Fibroblast of villous mesenchyme (primary cell): Measurements from ENCODE around the gene ATXN7L3B. TPM values are rescaled to one million over a fixed set of nuclear protein-coding genes. Genes with fewer than 3 reads are reported as not detected.

Source experiments
- DNase-seq: peaks from one replicate; pipeline ENCODE4 v3.0.0-alpha.2; 2010; ENCODE audit warnings: low read depth
- H3K4me3 ChIP-seq: 2 replicates; pipeline ENCODE4 v1.5.1; 2011; ENCODE audit warnings: low read depth, mild to moderate bottlenecking, low read length
- total RNA-seq: library from RNA; depleted of rRNA; stranded (reverse); fragments of >200 nt; gene quantifications from 2 replicates; pipeline ENCODE4 v1.2.3, GENCODE V29; 2012
- TF ChIP-seq, protein P1 (sequence below): IDR thresholded peaks from 2 replicates; pipeline ENCODE4 v1.5.1; 2012; ENCODE audit warnings: low read depth, mild to moderate bottlenecking, low read length; ENCODE audit not compliant: insufficient read depth

ATXN7L3B gene, protein sequence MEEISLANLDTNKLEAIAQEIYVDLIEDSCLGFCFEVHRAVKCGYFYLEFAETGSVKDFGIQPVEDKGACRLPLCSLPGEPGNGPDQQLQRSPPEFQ
- total RNA-seq, result 17.7 and 23.7 TPM in 2 replicates

DNA sequence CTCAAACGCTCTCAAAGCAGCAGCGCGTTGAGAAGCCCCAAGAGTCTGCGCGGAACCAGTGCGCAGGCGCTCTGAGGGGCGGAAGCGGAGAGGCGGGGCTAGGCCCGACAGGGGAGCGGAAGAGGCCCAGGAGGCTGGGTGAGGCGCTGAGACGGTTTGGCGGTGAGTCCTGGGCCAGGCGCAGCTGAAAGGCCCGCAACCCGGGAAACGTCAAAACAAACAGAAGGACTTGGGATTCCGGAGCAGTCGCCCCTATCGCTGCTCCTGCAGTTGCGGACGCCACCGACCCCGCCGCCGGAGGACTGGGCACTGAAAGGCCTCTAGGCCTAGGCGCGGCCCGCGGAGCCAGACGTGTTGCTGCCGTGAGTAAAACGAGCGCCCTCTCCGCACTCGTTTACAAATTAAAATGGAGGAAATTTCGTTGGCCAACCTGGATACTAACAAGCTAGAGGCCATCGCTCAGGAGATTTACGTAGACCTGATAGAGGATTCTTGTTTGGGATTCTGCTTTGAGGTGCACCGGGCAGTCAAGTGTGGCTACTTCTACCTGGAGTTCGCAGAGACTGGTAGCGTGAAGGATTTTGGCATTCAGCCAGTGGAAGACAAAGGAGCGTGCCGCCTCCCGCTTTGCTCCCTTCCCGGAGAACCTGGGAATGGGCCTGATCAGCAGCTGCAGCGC lies at the start of gene ATXN7L3B:
TSS of gene ATXN7L3B (plus strand) at position 129 of the 679 bp plus-strand sequence. CDS start at position 407, 278 bp downstream.
- TF ChIP-seq, protein P1, sequence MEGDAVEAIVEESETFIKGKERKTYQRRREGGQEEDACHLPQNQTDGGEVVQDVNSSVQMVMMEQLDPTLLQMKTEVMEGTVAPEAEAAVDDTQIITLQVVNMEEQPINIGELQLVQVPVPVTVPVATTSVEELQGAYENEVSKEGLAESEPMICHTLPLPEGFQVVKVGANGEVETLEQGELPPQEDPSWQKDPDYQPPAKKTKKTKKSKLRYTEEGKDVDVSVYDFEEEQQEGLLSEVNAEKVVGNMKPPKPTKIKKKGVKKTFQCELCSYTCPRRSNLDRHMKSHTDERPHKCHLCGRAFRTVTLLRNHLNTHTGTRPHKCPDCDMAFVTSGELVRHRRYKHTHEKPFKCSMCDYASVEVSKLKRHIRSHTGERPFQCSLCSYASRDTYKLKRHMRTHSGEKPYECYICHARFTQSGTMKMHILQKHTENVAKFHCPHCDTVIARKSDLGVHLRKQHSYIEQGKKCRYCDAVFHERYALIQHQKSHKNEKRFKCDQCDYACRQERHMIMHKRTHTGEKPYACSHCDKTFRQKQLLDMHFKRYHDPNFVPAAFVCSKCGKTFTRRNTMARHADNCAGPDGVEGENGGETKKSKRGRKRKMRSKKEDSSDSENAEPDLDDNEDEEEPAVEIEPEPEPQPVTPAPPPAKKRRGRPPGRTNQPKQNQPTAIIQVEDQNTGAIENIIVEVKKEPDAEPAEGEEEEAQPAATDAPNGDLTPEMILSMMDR, result no peak
- peak within 1 kb of the TSS; percentile 89 for H3K4me3 ChIP-seq
- DNase-seq, result peak; percentile 95

DNA sequence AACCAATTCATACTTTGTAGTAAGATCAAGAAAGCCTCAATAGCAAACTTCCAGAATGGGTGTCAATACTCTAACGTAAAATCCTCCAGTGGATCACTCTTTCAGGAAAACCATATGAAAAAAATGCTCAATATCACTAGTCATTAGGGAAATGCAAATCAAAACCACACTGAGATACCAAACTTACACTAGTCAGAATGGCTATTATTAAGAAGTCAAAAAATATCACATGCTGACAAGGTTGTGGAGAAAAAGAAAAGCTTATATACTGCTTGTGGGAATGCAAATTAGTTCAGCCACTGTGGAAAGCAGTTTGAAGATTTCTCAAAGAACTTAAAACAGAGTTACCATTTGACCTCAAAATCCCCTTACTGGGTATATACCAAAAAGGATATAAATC lies 49.5 kb upstream of the ATXN7L3B start:
- no peak overlapping the region for H3K4me3 ChIP-seq
- TF ChIP-seq, protein P1, result no peak
- no peak for DNase-seq

DNA sequence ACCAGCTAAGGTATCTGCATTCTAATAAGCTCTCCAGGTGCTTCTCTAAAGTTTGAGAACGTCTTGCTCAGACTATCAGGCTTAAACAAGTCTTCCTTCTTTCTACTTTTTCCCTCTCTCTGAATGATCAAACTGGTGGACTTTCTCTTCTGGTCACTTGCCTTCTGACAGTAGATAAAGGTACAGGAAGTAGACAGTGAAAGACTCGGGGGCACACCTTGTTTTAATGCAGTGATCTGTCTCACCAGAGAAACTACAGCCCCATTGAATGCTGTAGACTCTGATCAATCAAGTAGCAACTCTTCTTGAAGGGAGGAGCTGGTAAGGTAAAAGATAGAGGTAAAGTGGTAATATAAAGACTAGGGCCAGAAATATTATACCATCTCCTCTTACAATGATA lies 48.1 kb upstream of the ATXN7L3B start:
- TF ChIP-seq, protein P1, result no peak
- DNase-seq, result no peak
- H3K4me3 ChIP-seq, result no peak overlapping the region

DNA sequence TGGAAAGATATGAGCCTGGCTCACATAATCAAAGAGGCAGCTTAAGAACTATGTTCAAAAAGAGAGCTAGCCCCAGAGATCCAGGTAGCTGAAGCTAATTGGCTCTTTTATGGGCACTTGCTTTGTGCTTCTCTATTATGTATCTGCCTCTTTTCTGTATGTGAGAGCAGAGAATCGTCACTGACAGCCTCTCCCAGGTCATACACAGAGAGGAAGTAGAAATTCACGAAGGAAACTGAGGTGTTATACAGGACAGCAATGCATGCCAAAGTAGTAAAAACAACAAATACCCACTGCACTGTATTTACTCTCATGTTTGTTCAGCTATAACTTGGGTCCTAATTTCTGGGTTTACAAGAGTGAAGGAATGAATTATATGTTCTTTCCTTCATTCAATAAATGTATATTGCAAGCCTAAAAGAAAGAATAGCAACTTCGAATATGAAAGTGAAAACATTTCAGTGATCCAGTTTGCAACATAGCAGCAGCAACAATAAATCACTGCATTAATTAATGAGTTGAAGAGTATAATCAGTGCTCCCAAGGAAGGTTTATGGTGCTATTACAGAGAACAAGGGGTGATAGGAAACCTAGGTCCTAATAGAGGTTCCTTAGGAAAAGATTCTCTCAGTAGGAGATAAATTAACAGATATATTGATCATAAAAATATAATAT lies 47.1 kb upstream of the ATXN7L3B start:
- DNase-seq, result no peak
- no peak overlapping the region for H3K4me3 ChIP-seq
- TF ChIP-seq, protein P1, result no peak

DNA sequence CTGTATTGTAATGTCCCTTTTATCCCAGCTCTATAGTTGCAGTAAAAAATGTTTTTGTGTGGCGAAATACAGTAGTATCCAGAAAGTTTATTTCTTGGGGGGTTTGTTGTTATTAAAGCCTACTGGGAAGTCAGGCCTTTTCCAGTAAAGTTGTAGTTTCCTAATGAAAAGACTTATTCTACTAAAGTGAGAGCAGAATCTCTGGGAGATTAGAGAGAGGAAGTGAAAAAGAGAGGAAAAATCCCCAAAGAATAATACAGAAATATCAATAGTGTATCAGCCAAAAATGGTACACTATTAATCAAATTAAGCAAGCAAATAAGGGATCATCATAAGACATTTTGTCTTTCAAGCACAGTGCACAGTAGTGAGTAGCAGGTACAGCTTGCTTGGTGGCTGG lies 46.3 kb upstream of the ATXN7L3B start:
- H3K4me3 ChIP-seq, result no peak overlapping the region
- TF ChIP-seq, protein P1, result no peak
- DNase-seq, result no peak

DNA sequence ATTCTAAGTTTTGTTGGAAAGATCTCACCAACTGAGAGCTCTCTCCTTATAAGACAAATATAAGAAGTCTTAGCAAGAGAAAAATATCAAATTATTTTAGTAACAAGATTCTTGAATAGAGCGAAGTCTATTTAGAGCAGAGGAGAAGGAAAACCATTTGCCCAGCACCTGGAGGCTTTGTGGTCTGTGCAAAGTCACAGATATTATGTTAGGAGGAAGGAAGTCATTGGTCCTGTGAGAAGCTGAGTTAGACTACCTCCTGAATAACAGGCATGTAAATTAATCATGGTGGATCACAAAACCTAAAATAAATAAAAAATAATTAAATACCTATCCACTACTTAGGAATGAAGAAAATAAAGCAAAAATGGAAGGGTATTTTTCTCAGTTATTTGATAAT lies 38.4 kb upstream of the ATXN7L3B start:
- no peak overlapping the region for H3K4me3 ChIP-seq
- DNase-seq, result no peak
- TF ChIP-seq, protein P1, result no peak

DNA sequence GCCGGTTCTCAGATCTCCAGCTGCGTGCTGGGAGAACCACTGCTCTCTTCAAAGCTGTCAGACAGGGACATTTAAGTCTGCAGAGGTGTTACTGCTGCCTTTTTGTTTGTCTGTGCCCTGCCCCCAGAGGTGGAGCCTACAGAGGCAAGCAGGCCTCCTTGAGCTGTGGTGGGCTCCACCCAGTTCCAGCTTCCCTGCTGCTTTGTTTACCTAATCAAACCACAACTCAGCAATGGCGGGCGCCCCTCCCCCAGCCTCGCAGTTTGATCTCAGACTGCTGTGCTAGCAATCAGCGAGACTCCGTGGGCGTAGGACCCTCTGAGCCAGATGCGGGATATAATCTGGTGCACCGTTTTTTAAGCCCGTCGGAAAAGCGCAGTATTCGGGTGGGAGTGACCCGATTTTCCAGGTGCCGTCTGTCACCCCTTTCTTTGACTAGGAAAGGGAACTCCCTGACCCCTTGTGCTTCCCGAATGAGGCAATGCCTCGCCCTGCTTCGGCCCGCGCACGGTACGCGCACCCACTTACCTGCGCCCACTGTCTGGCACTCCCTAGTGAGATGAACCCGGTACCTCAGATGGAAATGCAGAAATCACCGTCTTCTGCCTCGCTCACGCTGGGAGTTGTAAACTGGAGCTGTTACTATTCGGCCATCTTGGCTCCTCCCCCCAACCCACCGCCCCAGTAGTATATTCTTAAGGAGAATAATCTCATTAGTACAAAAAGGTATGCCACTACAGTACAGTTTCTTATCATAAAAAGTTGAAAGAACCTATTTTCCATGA lies 28.6 kb upstream of the ATXN7L3B start:
- H3K4me3 ChIP-seq, result peak overlapping the region; percentile 50
- DNase-seq, result peak; percentile 10
